SH-SY5Y (cell line): ENCODE measurements around the gene LYVE1.

Source experiments
- GATA2 ChIP-seq: IDR thresholded peaks from 2 replicates; pipeline ENCODE4 v1.6.1; 2011; ENCODE audit warnings: mild to moderate bottlenecking, low read depth, low read length
- GATA3 ChIP-seq: IDR thresholded peaks from 2 replicates; pipeline ENCODE4 v1.6.1; 2011; ENCODE audit warnings: low read depth, mild to moderate bottlenecking, low read length, moderate library complexity

DNA sequence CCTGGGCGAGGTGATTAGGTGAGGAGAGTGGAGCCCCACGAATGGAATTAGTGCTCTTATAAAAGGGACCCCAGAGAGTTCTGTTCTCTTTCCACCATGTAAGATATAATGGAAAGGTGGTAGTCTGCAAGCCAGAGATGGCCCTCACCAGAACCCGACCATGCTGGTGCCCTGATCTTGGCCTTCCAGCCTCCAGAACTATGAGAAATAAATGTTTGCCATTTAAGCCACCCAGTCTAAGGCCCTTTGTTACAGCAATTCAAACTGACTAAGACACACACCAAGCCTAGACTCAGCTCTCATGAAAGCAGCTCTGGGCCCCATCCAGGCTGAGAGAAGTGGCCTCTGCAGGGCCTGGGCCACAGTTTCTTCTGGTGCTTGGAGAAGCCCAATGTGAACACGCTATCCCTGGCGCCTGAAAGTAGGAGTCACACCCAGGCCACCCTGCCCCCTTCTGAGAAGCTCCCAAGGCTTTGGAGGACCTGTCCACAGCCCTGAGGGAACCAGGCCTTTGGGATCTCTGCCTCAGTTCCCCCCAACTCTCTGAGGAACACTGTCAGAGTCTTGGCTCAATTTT lies 35.3 kb upstream of the LYVE1 start:
- TF ChIP-seq GATA2 (no peak), GATA3 (no peak)
